Left ventricle myocardium inferior (tissue), 1 donor: ENCODE measurements around the gene MTUS2. TPM values are rescaled to one million over a fixed set of nuclear protein-coding genes. Genes with fewer than 3 reads are reported as not detected.

Source experiments
- DNase-seq: peaks from one replicate; pipeline ENCODE4 v3.0.0-alpha.2; 2020
- H3K27ac ChIP-seq: fragments of 200-600 bp; replicated peaks from 2 replicates; pipeline ENCODE4 v1.8.0; 2021
- H3K27me3 ChIP-seq: fragments of 200-600 bp; 2 replicates; pipeline ENCODE4 v1.8.0; 2021; ENCODE audit warnings: low read depth
- H3K36me3 ChIP-seq: fragments of 200-600 bp; 2 replicates; pipeline ENCODE4 v1.8.0; 2021
- H3K4me1 ChIP-seq: fragments of 200-600 bp; 2 replicates; pipeline ENCODE4 v1.8.0; 2021
- H3K4me3 ChIP-seq: fragments of 200-600 bp; 2 replicates; pipeline ENCODE4 v1.8.0; 2021; ENCODE audit warnings: mild to moderate bottlenecking, moderate library complexity
- H3K9me3 ChIP-seq: fragments of 200-600 bp; replicated peaks from 2 replicates; pipeline ENCODE4 v1.8.0; 2021
- CTCF ChIP-seq: fragments of 200-600 bp; IDR thresholded peaks from 2 replicates; pipeline ENCODE4 v1.8.0; 2021; ENCODE audit warnings: antibody characterized with exemption, mild to moderate bottlenecking, borderline replicate concordance
- intact Hi-C: fragments of 100-400 bp; cut with micrococcal nuclease; formaldehyde crosslinking; loops from one replicate; pipeline ENCODE4 v1.11.0; 2022
- total RNA-seq: library from RNA; stranded (reverse); fragmentation: NEBNext Ultra II Directional; extraction: Animal tissue kit (Norgen Biotek cat#: 25700); gene quantifications from one replicate; pipeline ENCODE4 v1.2.1, GENCODE V29; 2021
- donor health status: DM: no; HTN: yes; CAD: no; lungs with severe emphysema.

Gene MTUS2
- total RNA-seq, 1 donor from 2014 or later = 101 TPM

GRCh38 chr13:29396446-29396845 is 576.3 kb downstream of the MTUS2 start:
- Histone ChIP-seq H3K9me3 (no peaks in the 10 kb centered on the region), H3K4me1 (peaks cover 6% of the 10 kb centered on the region), H3K27me3 (no peaks in the 10 kb centered on the region), H3K27ac (no peak overlapping the region), H3K4me3 (no peak overlapping the region), H3K36me3 (no peaks in the 10 kb centered on the region)
- DNase-seq = no peak
- no peak for TF ChIP-seq CTCF
- intact Hi-C loops = no loop called here

DNA sequence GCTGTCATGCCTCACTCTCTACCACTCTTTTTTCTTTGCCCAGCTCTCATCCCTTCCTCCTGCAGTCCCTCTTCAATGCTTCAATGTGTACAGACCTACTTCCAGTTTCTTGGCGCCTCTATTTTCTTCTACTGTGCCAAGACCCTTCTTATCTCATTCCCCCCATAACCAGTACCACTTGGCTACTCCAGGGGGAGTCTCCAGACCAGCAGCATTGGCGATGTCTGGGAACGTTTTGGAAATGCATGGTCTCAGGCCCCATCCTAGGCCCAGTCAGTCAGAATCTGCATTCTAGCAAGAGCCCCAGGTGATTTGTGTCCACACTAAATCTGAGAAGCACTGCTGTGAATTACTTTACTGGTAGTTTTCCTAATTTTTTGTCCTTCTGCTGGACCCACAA is 577.1 kb downstream of the MTUS2 start:
- Histone ChIP-seq H3K36me3 (no peaks in the 10 kb centered on the region), H3K4me3 (no peak overlapping the region), H3K27me3 (no peaks in the 10 kb centered on the region), H3K4me1 (peaks cover 3% of the 10 kb centered on the region), H3K9me3 (no peaks in the 10 kb centered on the region), H3K27ac (no peak overlapping the region)
- TF ChIP-seq CTCF = no peak
- DNase-seq = no peak
- intact Hi-C loops = no loop called here

DNA sequence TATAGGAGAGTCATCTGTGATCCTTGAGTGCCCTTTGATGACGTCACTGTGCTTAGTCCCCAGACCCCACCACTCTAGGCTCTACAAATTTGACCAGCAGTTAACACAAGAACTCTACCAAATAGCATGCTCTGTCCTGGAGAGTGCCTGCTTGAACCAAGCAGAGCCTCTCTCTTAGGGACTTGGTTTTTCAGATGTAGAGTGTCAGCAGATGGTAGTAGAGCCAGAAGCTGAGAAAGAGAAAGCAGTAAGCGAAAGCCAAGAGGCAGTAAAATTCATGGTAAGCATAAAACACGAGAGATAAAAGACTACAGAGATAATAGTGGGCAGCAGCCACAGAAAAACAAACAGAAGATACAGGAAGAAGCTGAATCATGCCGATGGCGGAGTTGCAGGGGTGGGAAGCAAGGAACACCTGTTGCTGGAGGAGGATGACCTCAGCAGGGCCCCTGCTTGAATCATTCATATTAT is 582.1 kb downstream of the MTUS2 start:
- no peak for TF ChIP-seq CTCF
- intact Hi-C loops = no loop called here
- Histone ChIP-seq H3K4me3 (no peak overlapping the region), H3K36me3 (no peaks in the 10 kb centered on the region), H3K4me1 (no peaks in the 10 kb centered on the region), H3K27ac (no peak overlapping the region), H3K27me3 (no peaks in the 10 kb centered on the region), H3K9me3 (no peaks in the 10 kb centered on the region)
- no peak for DNase-seq

GRCh38 chr13:29405401-29405800 is 585.3 kb downstream of the MTUS2 start:
- no peak for DNase-seq
- no peaks in the 10 kb centered on the region for H3K36me3 ChIP-seq
- no peak overlapping the region for H3K27ac ChIP-seq
- no peaks in the 10 kb centered on the region for H3K4me1 ChIP-seq
- no peaks in the 10 kb centered on the region for H3K27me3 ChIP-seq
- H3K9me3 ChIP-seq = no peaks in the 10 kb centered on the region
- TF ChIP-seq CTCF = no peak
- H3K4me3 ChIP-seq = no peak overlapping the region
- intact Hi-C loops = no loop called here

DNA sequence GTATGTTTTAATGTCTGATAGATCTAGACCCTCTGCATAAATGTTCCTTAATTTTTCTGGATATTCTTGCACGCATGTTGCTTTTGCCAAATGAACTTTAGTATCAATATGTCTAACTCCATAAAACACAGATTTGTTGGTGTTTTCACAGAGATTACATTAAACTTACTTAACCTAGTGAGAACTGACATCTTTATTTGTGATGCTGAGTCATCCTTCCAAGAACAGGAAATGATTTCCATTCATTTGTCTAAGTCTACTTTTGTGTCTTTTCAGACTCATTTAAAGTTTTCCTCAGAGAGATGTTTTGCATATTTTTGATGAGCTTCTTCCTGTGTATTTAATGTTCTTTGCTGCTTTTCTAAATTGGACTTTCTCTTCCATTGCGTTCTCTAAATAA is 591.3 kb downstream of the MTUS2 start:
- no peaks in the 10 kb centered on the region for H3K36me3 ChIP-seq
- peaks cover 16% of the 10 kb centered on the region for H3K9me3 ChIP-seq
- H3K4me3 ChIP-seq = no peak overlapping the region
- no peak for DNase-seq
- intact Hi-C loops = no loop called here
- H3K4me1 ChIP-seq = no peaks in the 10 kb centered on the region
- TF ChIP-seq CTCF = no peak
- H3K27me3 ChIP-seq = no peaks in the 10 kb centered on the region
- H3K27ac ChIP-seq = no peak overlapping the region

GRCh38 chr13:29418026-29418425 is 597.9 kb downstream of the MTUS2 start:
- no peak for DNase-seq
- Histone ChIP-seq H3K4me1 (no peaks in the 10 kb centered on the region), H3K27ac (no peak overlapping the region), H3K9me3 (no peaks in the 10 kb centered on the region), H3K27me3 (no peaks in the 10 kb centered on the region), H3K36me3 (no peaks in the 10 kb centered on the region), H3K4me3 (no peak overlapping the region)
- intact Hi-C loops = no loop called here
- no peak for TF ChIP-seq CTCF
